CD4-positive, alpha-beta T cell (primary cell): ENCODE measurements around the gene TMEM100. TPM values are rescaled to one million over a fixed set of nuclear protein-coding genes. Genes with fewer than 3 reads are reported as not detected.
A peak's percentile ranks its signal among the peaks of the same experiment; 100 is the strongest.

Source experiments
- ATAC-seq: fragments of 200-7000 bp; cut with Tn5 transposase; one replicate; pipeline ENCODE4 v1.10.0; 2022; ENCODE audit warnings: mild to moderate bottlenecking; ENCODE audit not compliant: poor library complexity
- CTCF ChIA-PET: fragments of 350-600 bp; sonication (Branson Sonifier 250); formaldehyde crosslinking; loops from one replicate; lab custom pipeline; 2021; ENCODE audit warnings: antibody characterized with exemption, inconsistent platforms; lab: Charles Lee
- POLR2A ChIA-PET: fragments of 350-600 bp; sonication (Branson Sonifier 250); formaldehyde crosslinking; loops from one replicate; lab custom pipeline; 2021; ENCODE audit warnings: antibody characterized with exemption, inconsistent platforms; lab: Charles Lee
- DNase-seq, 14 experiments: peaks; one replicate each; pipeline ENCODE4 v3.0.0-alpha.2; 2013 to 2020; ENCODE audit warnings: mixed read lengths in 2 of 14
- H3K27ac ChIP-seq, 2 donors: one replicate each; pipeline versions ENCODE4 v1.5.1 to v1.7.0; 2013; ENCODE audit warnings: low read length in 2 of 2, low read depth in 1 of 2, mild to moderate bottlenecking in 1 of 2
- H3K27me3 ChIP-seq, 2 experiments: 1 replicate in 1 of 2; 2 replicates in 1 of 2; pipeline versions ENCODE4 v1.6.1 to v1.7.0; 2013; ENCODE audit warnings: low read length in 2 of 2, control low read depth in 1 of 2, mild to moderate bottlenecking in 1 of 2, moderate library complexity in 1 of 2; ENCODE audit not compliant: insufficient read depth in 2 of 2, control insufficient read depth in 1 of 2
- H3K36me3 ChIP-seq: one replicate; pipeline ENCODE4 v1.6.1; 2013; ENCODE audit warnings: low read length, control low read depth; ENCODE audit not compliant: insufficient read depth
- H3K4me1 ChIP-seq: one replicate; pipeline ENCODE4 v1.6.1; 2013; ENCODE audit warnings: low read length, control low read depth; ENCODE audit not compliant: insufficient read depth
- H3K4me3 ChIP-seq: one replicate; pipeline ENCODE4 v1.5.1; 2013; ENCODE audit warnings: mild to moderate bottlenecking, low read length, moderate library complexity
- H3K9me3 ChIP-seq, 2 experiments: 1 replicate in 1 of 2; 2 replicates in 1 of 2; pipeline versions ENCODE4 v1.6.1 to v1.7.0; 2013; ENCODE audit warnings: low read length in 2 of 2, mild to moderate bottlenecking in 2 of 2, control low read depth in 1 of 2, moderate library complexity in 1 of 2; ENCODE audit not compliant: control insufficient read depth in 1 of 2, insufficient read depth in 1 of 2
- H3K27ac Mint-ChIP-seq: one replicate; pipeline ENCODE4 v1.8.0; 2020; ENCODE audit warnings: mixed read lengths
- H3K27me3 Mint-ChIP-seq: one replicate; pipeline ENCODE4 v1.8.0; 2021; ENCODE audit warnings: mixed read lengths
- H3K36me3 Mint-ChIP-seq: one replicate; pipeline ENCODE4 v1.8.0; 2021; ENCODE audit warnings: low read depth, mixed read lengths
- H3K4me1 Mint-ChIP-seq: one replicate; pipeline ENCODE4 v1.8.0; 2021; ENCODE audit warnings: low read depth, mixed read lengths
- H3K4me3 Mint-ChIP-seq: one replicate; pipeline ENCODE4 v1.8.0; 2020; ENCODE audit warnings: mild to moderate bottlenecking, mixed read lengths
- H3K9me3 Mint-ChIP-seq: one replicate; pipeline ENCODE4 v1.8.0; 2020; ENCODE audit warnings: mixed read lengths
- intact Hi-C, 2 experiments: fragments of 100-400 bp; cut with DNase I in 1 of 2; cut with micrococcal nuclease in 1 of 2; formaldehyde crosslinking; loops; one replicate each; pipeline versions ENCODE4 v1.15.1 to v1.9.0; 2023 to 2025; cut with DNase I, micrococcal nuclease
- total RNA-seq, 174 experiments: library from RNA in 2 of 174; stranded (reverse) in 2 of 174; gene quantifications; one replicate each; pipeline ENCODE4 v1.2.3 and lab custom pipeline; 2021 to 2026
- TF ChIP-seq, protein P1 (sequence below): fragments of 200-600 bp; IDR thresholded peaks from one replicate; pipeline ENCODE4 v1.8.0; 2022; ENCODE audit warnings: antibody characterized with exemption, mild to moderate bottlenecking

Gene TMEM100
- total RNA-seq, 2 experiments from 2014 or later: not detected

DNA sequence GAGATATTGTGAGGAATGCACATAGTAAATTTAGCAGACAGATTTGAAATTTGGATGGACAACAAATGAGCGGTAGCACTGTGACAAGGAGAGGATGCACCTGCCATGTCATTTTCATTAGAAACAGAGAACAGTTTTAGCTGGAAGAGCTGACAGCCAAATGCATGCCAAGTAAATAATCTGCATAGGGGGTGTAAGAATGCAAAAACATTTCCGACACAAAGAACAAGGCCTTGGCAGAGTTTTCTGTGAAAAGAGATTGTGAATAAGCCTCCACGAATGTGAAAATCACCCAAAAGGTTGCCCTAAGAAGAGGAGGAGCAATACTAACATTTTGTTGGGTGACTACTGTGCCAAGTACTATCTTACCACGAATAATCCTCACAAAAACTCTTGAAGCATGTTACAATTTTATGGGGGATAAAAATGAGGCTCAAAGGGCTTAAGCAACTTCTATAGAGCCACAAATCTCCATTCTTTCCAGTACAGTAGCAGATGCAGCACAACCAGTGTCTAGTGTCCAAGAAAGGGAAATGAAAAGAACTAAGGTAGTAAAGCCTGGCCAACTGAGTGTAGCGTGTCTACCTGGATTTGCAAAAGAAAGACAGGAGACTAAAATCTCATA lies 28.3 kb downstream of the TMEM100 start:
- Mint-ChIP-seq H3K9me3 (no peaks in the 10 kb centered on the region), H3K4me1 (no peaks in the 10 kb centered on the region), H3K27ac (no peak overlapping the region), H3K4me3 (no peak overlapping the region), H3K27me3 (peaks cover 25% of the 10 kb centered on the region), H3K36me3 (no peaks in the 10 kb centered on the region)
- Histone ChIP-seq H3K9me3 (no peaks in the 10 kb centered on the region), H3K4me1 (no peaks in the 10 kb centered on the region), H3K4me3 (no peak overlapping the region), H3K27me3 (no peaks in the 10 kb centered on the region), H3K27ac (no peak overlapping the region), H3K36me3 (no peaks in the 10 kb centered on the region)
- CTCF ChIA-PET: no interaction called here
- TF ChIP-seq, protein P1, sequence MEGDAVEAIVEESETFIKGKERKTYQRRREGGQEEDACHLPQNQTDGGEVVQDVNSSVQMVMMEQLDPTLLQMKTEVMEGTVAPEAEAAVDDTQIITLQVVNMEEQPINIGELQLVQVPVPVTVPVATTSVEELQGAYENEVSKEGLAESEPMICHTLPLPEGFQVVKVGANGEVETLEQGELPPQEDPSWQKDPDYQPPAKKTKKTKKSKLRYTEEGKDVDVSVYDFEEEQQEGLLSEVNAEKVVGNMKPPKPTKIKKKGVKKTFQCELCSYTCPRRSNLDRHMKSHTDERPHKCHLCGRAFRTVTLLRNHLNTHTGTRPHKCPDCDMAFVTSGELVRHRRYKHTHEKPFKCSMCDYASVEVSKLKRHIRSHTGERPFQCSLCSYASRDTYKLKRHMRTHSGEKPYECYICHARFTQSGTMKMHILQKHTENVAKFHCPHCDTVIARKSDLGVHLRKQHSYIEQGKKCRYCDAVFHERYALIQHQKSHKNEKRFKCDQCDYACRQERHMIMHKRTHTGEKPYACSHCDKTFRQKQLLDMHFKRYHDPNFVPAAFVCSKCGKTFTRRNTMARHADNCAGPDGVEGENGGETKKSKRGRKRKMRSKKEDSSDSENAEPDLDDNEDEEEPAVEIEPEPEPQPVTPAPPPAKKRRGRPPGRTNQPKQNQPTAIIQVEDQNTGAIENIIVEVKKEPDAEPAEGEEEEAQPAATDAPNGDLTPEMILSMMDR: no peak
- DNase-seq (no peak), ATAC-seq (no peak)
- intact Hi-C loops: no loop called here
- POLR2A ChIA-PET: no interaction called here

DNA sequence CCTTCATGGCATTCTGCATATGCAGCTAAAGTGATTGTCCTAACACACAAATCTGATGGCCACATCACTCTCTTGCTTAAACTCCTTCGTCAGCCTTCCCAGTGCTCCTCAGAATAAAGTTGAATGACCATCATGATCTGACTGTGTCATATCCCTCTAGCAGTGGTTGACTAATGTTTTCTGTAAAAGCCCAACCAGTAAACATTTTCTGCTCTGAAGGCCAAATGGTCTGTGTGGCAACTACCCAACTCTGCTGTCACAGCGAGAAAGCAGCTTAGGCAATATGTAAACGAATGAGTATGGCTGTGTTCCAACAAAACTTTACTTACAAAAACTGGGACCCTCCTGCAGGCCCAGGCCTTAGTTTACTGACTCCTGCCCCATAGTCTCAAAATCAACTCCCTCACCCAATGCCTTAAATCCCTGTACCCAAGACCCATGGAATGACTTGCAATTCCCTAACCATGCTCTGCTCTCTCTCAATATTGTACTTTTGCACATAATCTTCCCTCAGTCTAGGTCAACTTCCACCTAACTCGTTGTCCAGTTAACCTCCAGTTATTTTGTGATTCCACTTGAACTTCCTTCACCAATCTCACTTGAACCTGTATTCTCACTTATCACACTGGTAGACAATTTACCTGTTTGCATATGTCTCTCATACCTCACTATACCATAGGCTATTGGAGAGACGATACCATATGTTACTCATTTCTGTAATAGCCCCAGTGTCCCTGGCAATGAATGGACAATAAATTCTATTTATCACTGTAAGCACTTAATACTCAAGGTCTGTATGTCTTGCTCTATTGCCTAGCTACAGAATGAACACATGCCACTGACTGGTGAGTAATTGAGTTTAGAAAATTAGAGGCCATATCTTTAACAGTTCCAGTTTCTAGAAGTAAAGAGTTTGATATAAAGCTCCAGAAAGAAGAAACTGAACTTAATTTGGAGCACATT lies 29.1 kb downstream of the TMEM100 start:
- CTCF ChIA-PET: no interaction called here

DNA sequence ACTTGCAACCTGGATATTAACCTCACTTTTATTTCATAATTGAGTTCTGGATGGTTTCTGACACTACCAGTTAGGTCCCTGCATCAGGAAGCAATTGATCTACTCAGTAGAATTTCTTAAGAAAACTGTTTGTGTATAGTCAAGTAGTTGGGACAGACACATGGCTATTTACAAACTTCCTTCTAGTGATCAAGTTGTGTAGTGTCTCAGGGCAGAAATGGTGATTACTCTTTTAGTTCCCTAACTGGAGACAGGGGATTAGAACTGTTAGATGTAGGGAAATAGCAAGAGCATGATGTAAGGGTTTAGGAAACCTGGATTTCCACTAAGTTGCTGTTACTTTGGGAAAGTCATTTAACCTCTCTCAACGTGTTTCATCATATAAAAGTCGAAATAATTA lies 30.4 kb downstream of the TMEM100 start:
- Histone ChIP-seq H3K9me3 (no peaks in the 10 kb centered on the region), H3K4me3 (no peak overlapping the region), H3K4me1 (no peaks in the 10 kb centered on the region), H3K36me3 (no peaks in the 10 kb centered on the region), H3K27me3 (no peaks in the 10 kb centered on the region), H3K27ac (no peak overlapping the region)
- Mint-ChIP-seq H3K27ac (no peak overlapping the region), H3K4me3 (no peak overlapping the region), H3K4me1 (no peaks in the 10 kb centered on the region), H3K36me3 (no peaks in the 10 kb centered on the region), H3K27me3 (peaks cover 11% of the 10 kb centered on the region), H3K9me3 (no peaks in the 10 kb centered on the region)
- no peak for ATAC-seq
- TF ChIP-seq, protein P1: no peak
- CTCF ChIA-PET: no interaction called here
- DNase-seq: no peak
- intact Hi-C loops: no loop called here
- POLR2A ChIA-PET: no interaction called here

More for the DNA sequence above, 29.1 kb downstream of the TMEM100 start:
- Histone ChIP-seq H3K4me1 (no peaks in the 10 kb centered on the region), H3K27me3 (no peaks in the 10 kb centered on the region), H3K9me3 (no peaks in the 10 kb centered on the region), H3K27ac (no peak overlapping the region), H3K36me3 (no peaks in the 10 kb centered on the region), H3K4me3 (no peak overlapping the region)
- Mint-ChIP-seq H3K27ac (no peak overlapping the region), H3K4me1 (no peaks in the 10 kb centered on the region), H3K4me3 (no peak overlapping the region), H3K27me3 (peaks cover 21% of the 10 kb centered on the region), H3K36me3 (no peaks in the 10 kb centered on the region), H3K9me3 (no peaks in the 10 kb centered on the region)
- DNase-seq: peak in 2 of 14 experiments; percentile 13 to 41
- no peak for ATAC-seq
- intact Hi-C loops: no loop called here
- POLR2A ChIA-PET: no interaction called here
- TF ChIP-seq, protein P1: no peak
